ENCODE measurements around the gene COQ8B. TPM values are rescaled to one million over a fixed set of nuclear protein-coding genes. Genes with fewer than 3 reads are reported as not detected.

COQ8B gene
- total RNA-seq, 1 experiment from 2014 or later: 82.7 TPM

- DNase-seq: peak; percentile 98
- no peaks in the 10 kb centered on the region for H3K27me3 ChIP-seq (ENCODE audit: control insufficient read depth, insufficient read depth, low read length)
- peaks cover 8% of the 10 kb centered on the region for H3K36me3 ChIP-seq (replicated peaks; ENCODE audit: control insufficient read depth, insufficient read depth, low read length)
- H3K4me3 ChIP-seq (ENCODE audit: insufficient read depth, low read depth, low read length): peak within 1 kb of the TSS; percentile 70
These were observed 33.6 kb upstream of the COQ8B start, which contains the start of gene ACTMAP for GRCh38 chr19:40750058-40750873. Gene ACTMAP, minus strand, starts transcription at chr19:40750477. Its CDS starts 674 bp downstream, at chr19:40749803.

- H3K36me3 ChIP-seq (replicated peaks; ENCODE audit: control insufficient read depth, insufficient read depth, low read length): peaks cover 1% of the 10 kb centered on the region
- no peaks in the 10 kb centered on the region for H3K27me3 ChIP-seq (ENCODE audit: control insufficient read depth, insufficient read depth, low read length)
- no peak overlapping the region for H3K4me3 ChIP-seq (ENCODE audit: insufficient read depth, low read depth, low read length)
- no peak for DNase-seq
These were observed 30.9 kb upstream of the COQ8B start for GRCh38 chr19:40747536-40747935.

- no peak for DNase-seq
- peaks cover 3% of the 10 kb centered on the region for H3K36me3 ChIP-seq (replicated peaks; ENCODE audit: control insufficient read depth, insufficient read depth, low read length)
- no peaks in the 10 kb centered on the region for H3K27me3 ChIP-seq (ENCODE audit: control insufficient read depth, insufficient read depth, low read length)
- H3K4me3 ChIP-seq (ENCODE audit: insufficient read depth, low read depth, low read length): no peak overlapping the region
These were observed 28.7 kb upstream of the COQ8B start for GRCh38 chr19:40745402-40745780.

- DNase-seq: peak; percentile 80
- no peaks in the 10 kb centered on the region for H3K27me3 ChIP-seq (ENCODE audit: control insufficient read depth, insufficient read depth, low read length)
These were observed 28.1 kb upstream of the COQ8B start for GRCh38 chr19:40744554-40745401.

GRCh38 chr19:40743926-40744325, 27.2 kb upstream of the COQ8B start:
- Histone ChIP-seq H3K36me3 (replicated peaks; ENCODE audit: control insufficient read depth, insufficient read depth, low read length) (peaks cover 5% of the 10 kb centered on the region), H3K4me3 (ENCODE audit: insufficient read depth, low read depth, low read length) (no peak overlapping the region), H3K27me3 (ENCODE audit: control insufficient read depth, insufficient read depth, low read length) (no peaks in the 10 kb centered on the region)
- DNase-seq: no peak

More at GRCh38 chr19:40744554-40745401, 28.1 kb upstream of the COQ8B start:
- no peak overlapping the region for H3K4me3 ChIP-seq (ENCODE audit: insufficient read depth, low read depth, low read length)
- H3K36me3 ChIP-seq (replicated peaks; ENCODE audit: control insufficient read depth, insufficient read depth, low read length): peaks cover 3% of the 10 kb centered on the region

- no peak overlapping the region for H3K4me3 ChIP-seq (ENCODE audit: insufficient read depth, low read depth, low read length)
- peaks cover 5% of the 10 kb centered on the region for H3K36me3 ChIP-seq (replicated peaks; ENCODE audit: control insufficient read depth, insufficient read depth, low read length)
- no peak for DNase-seq
These were observed 26.2 kb upstream of the COQ8B start for GRCh38 chr19:40742886-40743285.

GRCh38 chr19:40742477-40742876, 25.8 kb upstream of the COQ8B start:
- no peak for DNase-seq
- no peaks in the 10 kb centered on the region for H3K27me3 ChIP-seq (ENCODE audit: control insufficient read depth, insufficient read depth, low read length)

More at GRCh38 chr19:40742886-40743285, 26.2 kb upstream of the COQ8B start:
- no peaks in the 10 kb centered on the region for H3K27me3 ChIP-seq (ENCODE audit: control insufficient read depth, insufficient read depth, low read length)

GRCh38 chr19:40741527-40742390, 25.1 kb upstream of the COQ8B start:
- Histone ChIP-seq H3K4me3 (ENCODE audit: insufficient read depth, low read depth, low read length) (no peak overlapping the region), H3K36me3 (replicated peaks; ENCODE audit: control insufficient read depth, insufficient read depth, low read length) (peaks cover 11% of the 10 kb centered on the region), H3K27me3 (ENCODE audit: control insufficient read depth, insufficient read depth, low read length) (no peaks in the 10 kb centered on the region)
- no peak for DNase-seq

More at GRCh38 chr19:40742477-40742876, 25.8 kb upstream of the COQ8B start:
- Histone ChIP-seq H3K36me3 (replicated peaks; ENCODE audit: control insufficient read depth, insufficient read depth, low read length) (peaks cover 5% of the 10 kb centered on the region), H3K4me3 (ENCODE audit: insufficient read depth, low read depth, low read length) (no peak overlapping the region)

- no peak for DNase-seq
- Histone ChIP-seq H3K36me3 (replicated peaks; ENCODE audit: control insufficient read depth, insufficient read depth, low read length) (peaks cover 11% of the 10 kb centered on the region), H3K4me3 (ENCODE audit: insufficient read depth, low read depth, low read length) (no peak overlapping the region), H3K27me3 (ENCODE audit: control insufficient read depth, insufficient read depth, low read length) (no peaks in the 10 kb centered on the region)
These were observed 24.1 kb upstream of the COQ8B start for GRCh38 chr19:40740747-40741146.

GRCh38 chr19:40739871-40740703, 23.4 kb upstream of the COQ8B start:
- Histone ChIP-seq H3K27me3 (ENCODE audit: control insufficient read depth, insufficient read depth, low read length) (no peaks in the 10 kb centered on the region), H3K36me3 (replicated peaks; ENCODE audit: control insufficient read depth, insufficient read depth, low read length) (peaks cover 11% of the 10 kb centered on the region), H3K4me3 (ENCODE audit: insufficient read depth, low read depth, low read length) (no peak overlapping the region)
- no peak for DNase-seq

- H3K36me3 ChIP-seq (replicated peaks; ENCODE audit: control insufficient read depth, insufficient read depth, low read length): peaks cover 13% of the 10 kb centered on the region
- no peak for DNase-seq
- no peaks in the 10 kb centered on the region for H3K27me3 ChIP-seq (ENCODE audit: control insufficient read depth, insufficient read depth, low read length)
- no peak overlapping the region for H3K4me3 ChIP-seq (ENCODE audit: insufficient read depth, low read depth, low read length)
These were observed 22.5 kb upstream of the COQ8B start for GRCh38 chr19:40739030-40739839.

GRCh38 chr19:40737102-40737644, 20.5 kb upstream of the COQ8B start:
- DNase-seq: peak; percentile 52

More at GRCh38 chr19:40737102-40737644, 20.5 kb upstream of the COQ8B start:
- no peaks in the 10 kb centered on the region for H3K27me3 ChIP-seq (ENCODE audit: control insufficient read depth, insufficient read depth, low read length)
- peaks cover 20% of the 10 kb centered on the region for H3K36me3 ChIP-seq (replicated peaks; ENCODE audit: control insufficient read depth, insufficient read depth, low read length)
- no peak overlapping the region for H3K4me3 ChIP-seq (ENCODE audit: insufficient read depth, low read depth, low read length)

All from H7 (cell line).